ENCODE results near the gene ATOX1. TPM values are rescaled to one million over a fixed set of nuclear protein-coding genes. Genes with fewer than 3 reads are reported as not detected.

Gene ATOX1
- total RNA-seq, 4 donors from 2014 or later: 61.6 to 145 (median 74.6) TPM

DNA sequence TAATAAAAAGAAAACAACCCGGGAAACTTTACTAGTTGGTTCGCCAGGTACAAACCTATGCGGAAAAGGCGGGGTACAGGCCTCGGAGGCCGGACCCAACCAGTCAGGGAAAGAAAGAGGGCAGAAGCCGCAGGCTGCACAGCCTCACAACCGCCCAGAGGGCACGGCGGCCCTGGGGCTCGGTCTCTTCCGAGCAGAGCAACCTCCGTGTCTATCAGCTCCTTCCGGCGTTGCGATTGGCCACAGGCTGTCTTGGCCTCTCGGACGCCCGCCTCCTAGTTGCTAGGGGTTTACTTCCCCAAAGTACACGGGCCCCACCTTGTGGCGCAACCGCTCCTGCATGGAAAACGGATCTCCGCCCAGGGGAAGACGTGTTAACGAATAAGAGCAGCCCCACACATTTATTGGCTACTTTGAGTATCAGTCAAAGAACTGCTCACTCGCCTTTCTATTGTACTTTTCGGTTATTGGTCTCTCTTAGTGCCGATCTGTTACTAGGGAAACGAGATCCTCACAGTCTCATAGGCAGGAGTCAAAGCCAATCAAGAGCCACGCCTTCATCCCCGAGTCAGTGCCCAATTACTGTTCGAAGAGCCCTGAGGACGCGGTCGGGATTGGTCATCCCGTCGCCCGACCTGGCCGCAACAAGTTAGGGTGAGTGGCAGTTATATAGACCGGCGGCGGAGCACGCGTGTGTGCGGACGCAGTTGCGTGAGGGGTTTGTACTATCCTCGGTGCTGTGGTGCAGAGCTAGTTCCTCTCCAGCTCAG is 13.0 kb upstream of the ATOX1 start, which contains the start of gene G3BP1:
G3BP1 (plus strand) TSS at position 696 of the 770 bp plus-strand sequence. CDS start 14,667 bp downstream, outside the sequence.
- WGBS, 2 donors (ENCODE audit: low coverage in 1 of 2): 0% methylated on average over 9 to 22 of the region's 49 CpGs
- Histone ChIP-seq H3K36me3 (no peaks in the 10 kb centered on the region), H3K27me3 (no peaks in the 10 kb centered on the region), H3K27ac (peak within 1 kb of the TSS; percentile 93 to 98 (median 96)), H3K4me3 (peak within 1 kb of the TSS; percentile 81 to 87), H3K4me1 (peaks cover 0 to 51% (median 23%) of the 10 kb centered on the region in 3 donors), H3K9me3 (no peaks in the 10 kb centered on the region)
- TF ChIP-seq POLR2AphosphoS5 (IDR thresholded peaks at IDR 0.05) (peak; percentile 99), EP300 (IDR thresholded peaks at IDR 0.05) (no peak), POLR2A (IDR thresholded peaks at IDR 0.05) (peak; percentile 97)
- TF ChIP-seq, protein P1, sequence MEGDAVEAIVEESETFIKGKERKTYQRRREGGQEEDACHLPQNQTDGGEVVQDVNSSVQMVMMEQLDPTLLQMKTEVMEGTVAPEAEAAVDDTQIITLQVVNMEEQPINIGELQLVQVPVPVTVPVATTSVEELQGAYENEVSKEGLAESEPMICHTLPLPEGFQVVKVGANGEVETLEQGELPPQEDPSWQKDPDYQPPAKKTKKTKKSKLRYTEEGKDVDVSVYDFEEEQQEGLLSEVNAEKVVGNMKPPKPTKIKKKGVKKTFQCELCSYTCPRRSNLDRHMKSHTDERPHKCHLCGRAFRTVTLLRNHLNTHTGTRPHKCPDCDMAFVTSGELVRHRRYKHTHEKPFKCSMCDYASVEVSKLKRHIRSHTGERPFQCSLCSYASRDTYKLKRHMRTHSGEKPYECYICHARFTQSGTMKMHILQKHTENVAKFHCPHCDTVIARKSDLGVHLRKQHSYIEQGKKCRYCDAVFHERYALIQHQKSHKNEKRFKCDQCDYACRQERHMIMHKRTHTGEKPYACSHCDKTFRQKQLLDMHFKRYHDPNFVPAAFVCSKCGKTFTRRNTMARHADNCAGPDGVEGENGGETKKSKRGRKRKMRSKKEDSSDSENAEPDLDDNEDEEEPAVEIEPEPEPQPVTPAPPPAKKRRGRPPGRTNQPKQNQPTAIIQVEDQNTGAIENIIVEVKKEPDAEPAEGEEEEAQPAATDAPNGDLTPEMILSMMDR (IDR thresholded peaks at IDR 0.05): peak in 3 of 4 experiments; percentile 39 to 75 (median 47)
- ATAC-seq: peak; percentile 92

DNA sequence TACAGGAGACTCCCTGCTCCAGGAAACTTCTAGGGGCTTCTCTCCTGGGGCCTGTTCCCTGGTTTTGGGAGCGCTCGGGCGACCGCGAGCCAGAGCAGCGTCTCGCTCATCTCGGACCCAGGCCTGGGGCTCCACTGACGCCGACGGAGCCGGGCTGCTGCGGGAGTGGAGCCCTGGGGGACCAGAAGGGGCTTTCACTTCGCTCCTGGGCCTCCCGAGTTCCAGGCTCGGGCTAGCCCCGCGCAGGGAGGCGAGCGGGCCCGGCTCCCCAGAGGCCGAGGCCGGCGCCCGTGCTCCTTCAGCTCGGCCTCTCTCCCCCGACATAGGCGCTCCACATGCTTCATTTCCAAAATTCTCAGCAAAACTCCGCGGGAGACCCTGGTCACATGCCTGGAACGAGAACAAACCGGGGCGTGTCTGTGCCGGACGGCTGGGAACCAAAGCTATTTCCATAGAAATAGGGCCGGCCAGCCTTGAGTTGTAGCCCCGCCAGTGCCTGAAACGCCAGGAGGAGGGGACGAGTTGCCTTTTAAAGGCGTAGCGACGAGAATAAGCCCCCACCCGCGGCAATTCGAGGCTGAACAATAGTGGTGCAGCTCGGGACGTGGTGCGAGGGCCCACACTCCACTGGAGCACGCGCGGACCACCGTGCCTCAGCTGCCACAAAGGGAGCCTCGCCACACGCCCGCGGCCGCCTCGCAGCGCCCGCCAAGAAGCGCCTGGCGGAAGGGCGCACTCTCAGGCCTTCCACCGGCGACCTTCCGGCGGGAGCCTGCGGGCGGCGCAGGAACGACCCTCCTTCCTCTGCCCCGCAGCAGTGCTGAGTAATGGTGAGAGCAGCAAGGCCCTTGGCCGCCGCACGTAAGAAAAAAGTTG is 12.2 kb upstream of the ATOX1 start:
- Histone ChIP-seq H3K4me1 (peaks cover 0 to 42% (median 20%) of the 10 kb centered on the region in 3 donors), H3K27ac (peak overlapping the region; percentile 93 to 98 (median 94)), H3K4me3 (peak overlapping the region; percentile 59 to 70), H3K27me3 (no peaks in the 10 kb centered on the region), H3K9me3 (no peaks in the 10 kb centered on the region), H3K36me3 (no peaks in the 10 kb centered on the region)
- peak; percentile 25 for ATAC-seq
- WGBS, 2 donors (ENCODE audit: low coverage in 1 of 2): no CpG with 5 or more reads among the region's 75 CpGs
- TF ChIP-seq, protein P1 (IDR thresholded peaks at IDR 0.05): peak in 1 of 4 experiments; percentile 9
- no peak for TF ChIP-seq POLR2A (IDR thresholded peaks at IDR 0.05)

DNA sequence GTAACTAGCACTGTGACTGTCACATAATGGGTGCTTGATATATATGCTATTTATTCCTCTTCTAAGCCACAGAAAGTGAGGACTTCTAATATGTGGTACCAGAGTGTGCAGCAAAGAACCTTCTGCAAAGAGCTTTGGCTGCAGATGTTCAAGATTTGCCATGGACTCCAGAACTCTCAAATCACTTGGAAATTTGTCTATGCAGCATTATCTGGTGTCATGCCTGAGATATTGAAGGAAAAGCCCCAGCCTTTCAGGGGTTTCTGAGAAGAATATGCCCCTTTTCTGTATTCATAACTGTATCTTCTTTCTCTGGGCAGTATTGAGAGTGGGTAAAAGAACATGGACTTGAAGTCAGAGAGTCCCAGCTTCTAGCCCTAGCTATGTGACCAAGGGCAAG is 8.5 kb upstream of the ATOX1 start:
- no peak for TF ChIP-seq EP300 (IDR thresholded peaks at IDR 0.05)
- TF ChIP-seq POLR2AphosphoS5 (IDR thresholded peaks at IDR 0.05): no peak
- no peak for TF ChIP-seq POLR2A (IDR thresholded peaks at IDR 0.05)
- TF ChIP-seq, protein P1 (IDR thresholded peaks at IDR 0.05): no peak
- Histone ChIP-seq H3K4me1 (peaks cover 0 to 16% (median 4%) of the 10 kb centered on the region in 3 donors), H3K27me3 (no peaks in the 10 kb centered on the region), H3K4me3 (no peak overlapping the region), H3K36me3 (no peaks in the 10 kb centered on the region), H3K27ac (no peak overlapping the region), H3K9me3 (no peaks in the 10 kb centered on the region)
- ATAC-seq: no peak

DNA sequence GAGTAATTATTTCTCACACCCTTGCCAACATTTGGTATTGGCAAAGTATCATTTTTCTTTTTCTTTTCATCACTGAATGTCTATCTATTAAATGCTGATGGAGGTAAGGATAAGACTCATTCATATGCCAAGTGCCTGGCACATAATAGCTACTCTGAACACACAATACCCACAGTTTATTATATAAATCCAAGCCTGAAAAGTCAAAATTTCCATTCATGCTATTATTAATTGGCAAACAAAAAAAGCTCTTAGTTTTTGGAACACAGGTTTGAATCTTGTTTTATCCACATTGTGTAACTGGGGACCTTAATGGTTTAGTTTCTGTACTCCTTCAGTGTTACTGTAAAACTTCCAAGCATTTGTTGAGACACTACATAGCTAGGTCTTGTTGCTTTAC is 6.4 kb upstream of the ATOX1 start:
- Histone ChIP-seq H3K4me3 (no peak overlapping the region), H3K4me1 (peaks cover 0 to 4% (median 0%) of the 10 kb centered on the region in 3 donors), H3K9me3 (no peaks in the 10 kb centered on the region), H3K27me3 (no peaks in the 10 kb centered on the region), H3K27ac (no peak overlapping the region), H3K36me3 (no peaks in the 10 kb centered on the region)
- no peak for TF ChIP-seq POLR2AphosphoS5 (IDR thresholded peaks at IDR 0.05)
- no peak for TF ChIP-seq POLR2A (IDR thresholded peaks at IDR 0.05)
- no peak for TF ChIP-seq EP300 (IDR thresholded peaks at IDR 0.05)
- TF ChIP-seq, protein P1 (IDR thresholded peaks at IDR 0.05): no peak
- ATAC-seq: no peak
